Measurements from ENCODE around the gene ITGA6. TPM values are rescaled to one million over a fixed set of nuclear protein-coding genes. Genes with fewer than 3 reads are reported as not detected.

Gene ITGA6
- total RNA-seq, 4 donors from 2014 or later = 34.8 to 66.6 (median 52.7) TPM

DNA sequence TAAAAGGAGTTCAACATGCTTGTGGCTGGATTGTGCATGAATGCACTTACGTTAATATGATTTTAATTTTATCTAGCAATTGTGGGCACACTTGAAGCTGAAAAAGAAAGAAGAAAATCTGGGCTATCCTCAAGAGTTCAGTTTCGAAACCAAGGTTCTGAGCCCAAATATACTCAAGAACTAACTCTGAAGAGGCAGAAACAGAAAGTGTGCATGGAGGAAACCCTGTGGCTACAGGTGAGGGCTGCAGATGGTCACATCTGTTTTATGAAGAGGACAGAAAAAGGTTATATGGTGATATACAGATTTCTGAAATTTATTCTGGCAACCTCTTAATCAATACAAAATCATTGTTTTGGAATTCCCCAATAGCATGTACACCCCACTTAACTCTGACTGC, 57.3 kb downstream of the ITGA6 start:
- no peak for DNase-seq
- Histone ChIP-seq H3K27ac (no peak overlapping the region), H3K36me3 (peaks cover 3 to 9% of the 10 kb centered on the region in 2 donors), H3K9me3 (no peaks in the 10 kb centered on the region), H3K4me1 (no peaks in the 10 kb centered on the region), H3K27me3 (no peaks in the 10 kb centered on the region), H3K4me3 (replicated peaks in 1 of 3) (no peak overlapping the region)
- TF ChIP-seq POLR2A (IDR thresholded peaks at IDR 0.05) = no peak
- TF ChIP-seq, protein P1, sequence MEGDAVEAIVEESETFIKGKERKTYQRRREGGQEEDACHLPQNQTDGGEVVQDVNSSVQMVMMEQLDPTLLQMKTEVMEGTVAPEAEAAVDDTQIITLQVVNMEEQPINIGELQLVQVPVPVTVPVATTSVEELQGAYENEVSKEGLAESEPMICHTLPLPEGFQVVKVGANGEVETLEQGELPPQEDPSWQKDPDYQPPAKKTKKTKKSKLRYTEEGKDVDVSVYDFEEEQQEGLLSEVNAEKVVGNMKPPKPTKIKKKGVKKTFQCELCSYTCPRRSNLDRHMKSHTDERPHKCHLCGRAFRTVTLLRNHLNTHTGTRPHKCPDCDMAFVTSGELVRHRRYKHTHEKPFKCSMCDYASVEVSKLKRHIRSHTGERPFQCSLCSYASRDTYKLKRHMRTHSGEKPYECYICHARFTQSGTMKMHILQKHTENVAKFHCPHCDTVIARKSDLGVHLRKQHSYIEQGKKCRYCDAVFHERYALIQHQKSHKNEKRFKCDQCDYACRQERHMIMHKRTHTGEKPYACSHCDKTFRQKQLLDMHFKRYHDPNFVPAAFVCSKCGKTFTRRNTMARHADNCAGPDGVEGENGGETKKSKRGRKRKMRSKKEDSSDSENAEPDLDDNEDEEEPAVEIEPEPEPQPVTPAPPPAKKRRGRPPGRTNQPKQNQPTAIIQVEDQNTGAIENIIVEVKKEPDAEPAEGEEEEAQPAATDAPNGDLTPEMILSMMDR (IDR thresholded peaks at IDR 0.05) = no peak
- intact Hi-C loops (cut with DNase I) = no loop called here
- WGBS, 2 donors = 90 to 93% methylated on average over 2 of the region's 2 CpGs

DNA sequence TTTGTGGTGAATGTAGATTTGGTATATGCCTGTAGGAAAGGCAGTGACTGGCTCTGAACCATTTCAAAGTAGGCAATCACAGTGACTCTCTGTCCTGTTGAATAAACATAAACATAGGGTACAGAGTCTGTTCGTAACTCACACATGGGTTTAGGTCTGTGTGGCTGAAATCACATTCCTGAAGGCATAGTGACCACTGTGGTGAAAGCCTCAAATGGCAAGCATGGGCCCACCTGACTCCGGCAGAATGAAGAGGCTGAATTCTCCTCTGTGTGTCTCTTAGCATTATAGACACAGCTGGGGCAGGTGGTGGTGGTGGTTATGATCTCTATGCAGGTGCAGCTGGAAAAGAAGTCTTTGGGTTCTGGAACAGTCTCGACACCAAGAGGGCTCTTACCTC, 61.2 kb downstream of the ITGA6 start:
- WGBS, 2 donors = 93 to 97% methylated on average over 3 of the region's 3 CpGs
- H3K9me3 ChIP-seq = no peaks in the 10 kb centered on the region
- no peak overlapping the region for H3K27ac ChIP-seq
- intact Hi-C loops (cut with DNase I) = no loop called here
- TF ChIP-seq, protein P1 (IDR thresholded peaks at IDR 0.05) = no peak
- no peak for TF ChIP-seq POLR2A (IDR thresholded peaks at IDR 0.05)
- DNase-seq = no peak
- peaks cover 9 to 31% of the 10 kb centered on the region in 2 donors for H3K36me3 ChIP-seq
- H3K27me3 ChIP-seq = no peaks in the 10 kb centered on the region
- H3K4me3 ChIP-seq (replicated peaks in 1 of 3) = no peak overlapping the region
- H3K4me1 ChIP-seq = no peaks in the 10 kb centered on the region

DNA sequence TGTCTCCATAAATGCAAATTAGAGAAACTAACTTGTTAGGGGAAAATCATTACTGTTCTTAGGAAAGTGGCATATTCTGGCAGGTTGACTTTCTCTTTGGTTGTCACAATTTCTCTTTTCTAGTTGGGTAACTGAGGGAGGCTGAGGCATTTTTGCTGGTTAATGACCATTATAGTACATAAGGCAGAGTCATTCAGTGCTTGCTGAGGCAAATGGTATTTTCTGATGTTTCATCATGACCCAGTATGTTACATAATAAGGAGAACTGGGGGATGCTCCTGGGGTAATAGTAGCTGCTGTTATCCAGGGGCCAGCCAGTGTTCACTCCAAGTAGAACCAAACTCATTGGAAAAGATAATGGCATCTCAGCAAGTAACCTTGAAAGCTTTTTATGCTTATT, 62.3 kb downstream of the ITGA6 start:
- H3K9me3 ChIP-seq = no peaks in the 10 kb centered on the region
- H3K4me3 ChIP-seq (replicated peaks in 1 of 3) = no peak overlapping the region
- intact Hi-C loops (cut with DNase I) = no loop called here
- no peak for DNase-seq
- H3K27ac ChIP-seq = no peak overlapping the region
- H3K27me3 ChIP-seq = no peaks in the 10 kb centered on the region
- TF ChIP-seq POLR2A (IDR thresholded peaks at IDR 0.05) = no peak
- TF ChIP-seq, protein P1 (IDR thresholded peaks at IDR 0.05) = no peak
- H3K36me3 ChIP-seq = peaks cover 9 to 31% of the 10 kb centered on the region in 2 donors
- no peaks in the 10 kb centered on the region for H3K4me1 ChIP-seq

DNA sequence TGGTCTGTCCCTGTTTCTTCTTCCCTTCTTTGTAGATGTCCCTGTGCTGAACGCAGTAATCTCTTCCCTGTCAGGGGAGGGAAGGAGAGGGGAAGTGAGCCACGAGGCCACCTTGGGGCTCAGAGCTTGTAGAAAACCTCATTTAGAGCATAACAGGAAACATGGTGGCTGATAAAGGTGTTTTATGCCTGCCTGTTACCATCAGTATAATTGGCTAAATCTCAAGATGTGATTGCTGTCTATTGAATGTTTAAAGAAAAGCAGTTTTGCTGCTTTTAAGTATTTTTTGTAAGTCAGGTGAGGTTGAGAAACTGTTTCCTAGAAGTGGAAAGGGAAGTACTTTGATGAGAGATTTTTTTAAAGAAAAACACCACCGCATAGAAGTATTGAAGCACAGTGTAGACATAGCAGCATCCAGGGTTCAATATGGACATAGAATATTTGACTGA, 68.8 kb downstream of the ITGA6 start:
- Histone ChIP-seq H3K4me1 (no peaks in the 10 kb centered on the region), H3K27me3 (no peaks in the 10 kb centered on the region), H3K27ac (no peak overlapping the region), H3K36me3 (peaks cover 15 to 18% of the 10 kb centered on the region in 2 donors), H3K4me3 (replicated peaks in 1 of 3) (no peak overlapping the region), H3K9me3 (no peaks in the 10 kb centered on the region)
- intact Hi-C loops (cut with DNase I) = no loop called here
- TF ChIP-seq, protein P1 (IDR thresholded peaks at IDR 0.05) = no peak
- TF ChIP-seq POLR2A (IDR thresholded peaks at IDR 0.05) = no peak
- DNase-seq = no peak
- 67 to 68% methylated on average over 3 of the region's 3 CpGs for WGBS, 2 donors

DNA sequence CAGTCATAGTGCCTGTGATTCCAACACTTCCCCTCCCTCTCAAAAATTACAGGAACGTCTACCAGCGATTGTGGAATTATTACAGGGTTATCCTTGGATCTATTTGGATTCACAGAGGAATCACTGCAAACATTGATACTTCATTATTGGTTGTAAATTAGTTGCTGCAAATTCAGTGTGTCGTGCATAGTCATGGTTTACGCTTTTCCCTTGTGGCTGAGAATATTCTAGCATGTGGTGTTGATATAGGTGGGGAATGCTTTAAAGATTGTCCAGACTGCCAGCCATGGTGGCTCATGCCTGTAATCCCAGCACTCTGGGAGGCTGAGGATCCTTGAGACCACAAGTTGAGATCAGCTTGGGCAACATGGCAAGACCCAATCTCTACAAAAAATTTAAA, 79.8 kb downstream of the ITGA6 start:
- TF ChIP-seq, protein P1 (IDR thresholded peaks at IDR 0.05) = no peak
- TF ChIP-seq POLR2A (IDR thresholded peaks at IDR 0.05) = no peak
- WGBS, 2 donors = 95 to 98% methylated on average over 4 of the region's 4 CpGs

More for the DNA sequence above, 79.8 kb downstream of the ITGA6 start:
- H3K9me3 ChIP-seq = no peaks in the 10 kb centered on the region
- no peak overlapping the region for H3K4me3 ChIP-seq (replicated peaks in 1 of 3)
- intact Hi-C loops (cut with DNase I) = no loop called here
- no peak overlapping the region for H3K27ac ChIP-seq
- DNase-seq = no peak
- no peaks in the 10 kb centered on the region for H3K4me1 ChIP-seq
- peaks cover 0 to 2% of the 10 kb centered on the region in 2 donors for H3K36me3 ChIP-seq
- no peaks in the 10 kb centered on the region for H3K27me3 ChIP-seq

Measured in thyroid gland (tissue), 4 donors.